MM.1S (cell line): ENCODE measurements around the gene SDHB.
"Not testable (repeated sequence)": the region's sequence is repeated elsewhere in the genome, so short reads cannot be mapped to it uniquely, and the experiment has no call there.

Experiments used
- DNase-seq: peaks from one replicate; pipeline ENCODE4 v3.0.0-alpha.2; 2015
- H2AFZ ChIP-seq: fragments of 300-600 bp; sonication (generic); 2 replicates; pipeline ENCODE4 v1.6.0; 2016; ENCODE audit warnings: antibody characterized with exemption, low read length
- H3F3A ChIP-seq: fragments of 300-600 bp; sonication (generic); 2 replicates; pipeline ENCODE4 v1.6.1; 2016; ENCODE audit warnings: mild to moderate bottlenecking, antibody characterized with exemption, low read length, moderate library complexity, mixed read lengths; ENCODE audit not compliant: insufficient read depth
- H3K27ac ChIP-seq: fragments of 300-600 bp; sonication (generic); 2 replicates; pipeline ENCODE4 v1.5.1; 2016; ENCODE audit warnings: mild to moderate bottlenecking, low read length
- H3K27me3 ChIP-seq: fragments of 300-600 bp; sonication (generic); replicated peaks from 2 replicates; pipeline ENCODE4 v1.6.0; 2016; ENCODE audit warnings: low read length; ENCODE audit not compliant: insufficient read depth
- H3K36me3 ChIP-seq: fragments of 300-600 bp; sonication (generic); replicated peaks from 2 replicates; pipeline ENCODE4 v1.6.1; 2016; ENCODE audit warnings: mild to moderate bottlenecking, low read length, mixed read lengths; ENCODE audit not compliant: insufficient read depth
- H3K4me1 ChIP-seq: fragments of 300-600 bp; sonication (generic); 2 replicates; pipeline ENCODE4 v1.6.1; 2016; ENCODE audit warnings: low read length, mixed read lengths
- H3K4me2 ChIP-seq: fragments of 300-600 bp; sonication (generic); 2 replicates; pipeline ENCODE4 v1.6.0; 2016; ENCODE audit warnings: low read depth, low read length
- H3K4me3 ChIP-seq: fragments of 300-600 bp; sonication (generic); 2 replicates; pipeline ENCODE4 v1.5.1; 2016; ENCODE audit warnings: low read length, mixed read lengths
- H3K79me2 ChIP-seq: fragments of 300-600 bp; sonication (generic); 2 replicates; pipeline ENCODE4 v1.6.1; 2016; ENCODE audit warnings: mixed run types, low read length, mixed read lengths
- H3K9ac ChIP-seq: fragments of 300-600 bp; sonication (generic); 2 replicates; pipeline ENCODE4 v1.6.1; 2016; ENCODE audit warnings: low read length, mixed read lengths
- H3K9me2 ChIP-seq: fragments of 300-600 bp; sonication (generic); replicated peaks from 2 replicates; pipeline ENCODE4 v1.6.1; 2016; ENCODE audit warnings: mild to moderate bottlenecking, low read length, mixed read lengths; ENCODE audit not compliant: insufficient read depth
- H3K9me3 ChIP-seq: fragments of 300-600 bp; sonication (generic); replicated peaks from 2 replicates; pipeline ENCODE4 v1.6.1; 2016; ENCODE audit warnings: mild to moderate bottlenecking, low read length, mixed read lengths; ENCODE audit not compliant: insufficient read depth
- H4K20me1 ChIP-seq: fragments of 300-600 bp; sonication (generic); 2 replicates; pipeline ENCODE4 v1.6.1; 2016; ENCODE audit warnings: mild to moderate bottlenecking, low read length, moderate library complexity, mixed read lengths; ENCODE audit not compliant: insufficient read depth
- EZH2 ChIP-seq: fragments of 300-600 bp; sonication (generic); optimal IDR thresholded peaks from 2 replicates; pipeline ENCODE3; 2017; ENCODE audit warnings: low read depth, mild to moderate bottlenecking, antibody characterized with exemption, low read length, mixed read lengths
- EZH2phosphoT487 ChIP-seq: fragments of 300-600 bp; sonication (generic); IDR thresholded peaks from 2 replicates; pipeline ENCODE4 v1.6.1; 2018; ENCODE audit warnings: antibody characterized with exemption, low read length
- TF ChIP-seq, protein P1 (sequence below): fragments of 300-600 bp; sonication (generic); IDR thresholded peaks from 2 replicates; pipeline ENCODE4 v1.5.1; 2016; ENCODE audit warnings: antibody characterized with exemption, low read length, mixed read lengths

Gene SDHB

DNA sequence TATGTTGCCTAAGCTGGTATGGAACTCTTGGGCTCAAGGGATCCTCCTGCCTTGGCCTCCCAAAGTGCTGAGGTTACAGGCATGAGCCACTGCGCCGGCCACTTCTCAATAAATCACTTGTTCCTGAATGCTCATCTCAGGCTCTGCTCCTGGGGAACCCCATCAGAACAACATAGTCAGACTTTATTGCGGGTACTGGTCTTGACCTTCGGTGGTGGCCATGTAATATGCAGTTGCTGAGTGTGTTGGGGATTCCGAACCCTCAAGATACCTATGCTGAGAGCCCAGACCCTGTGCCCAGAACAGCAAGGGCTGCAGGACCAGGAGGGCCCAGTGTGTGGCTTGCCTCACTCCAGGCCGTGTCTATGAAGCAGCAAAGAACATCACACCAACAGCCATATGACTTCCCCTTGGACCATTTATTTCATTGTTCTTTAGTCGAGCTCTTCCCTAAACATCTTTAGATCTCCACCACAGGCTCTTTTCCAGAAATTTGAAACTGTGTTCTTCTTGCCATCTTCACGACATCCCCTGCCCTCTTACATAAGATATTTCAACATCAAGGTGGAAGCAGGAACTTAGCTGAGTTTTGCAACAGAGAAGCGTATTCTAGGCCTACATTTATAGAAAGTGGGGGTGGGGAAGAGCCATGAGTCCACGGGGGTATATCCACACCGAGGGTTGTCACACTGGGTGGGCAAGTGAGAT is 12.7 kb upstream of the SDHB start:
- Histone ChIP-seq H4K20me1 (no peaks in the 10 kb centered on the region), H3K36me3 (no peaks in the 10 kb centered on the region), H3K9me2 (no peaks in the 10 kb centered on the region), H3K79me2 (no peaks in the 10 kb centered on the region), H2AFZ (no peak overlapping the region), H3K27ac (no peak overlapping the region), H3K4me2 (no peak overlapping the region), H3K4me1 (no peaks in the 10 kb centered on the region), H3K9me3 (no peaks in the 10 kb centered on the region), H3K27me3 (peaks cover 99% of the 10 kb centered on the region), H3F3A (no peaks in the 10 kb centered on the region), H3K4me3 (no peak overlapping the region), H3K9ac (no peak overlapping the region)
- no peak for DNase-seq
- TF ChIP-seq, protein P1, sequence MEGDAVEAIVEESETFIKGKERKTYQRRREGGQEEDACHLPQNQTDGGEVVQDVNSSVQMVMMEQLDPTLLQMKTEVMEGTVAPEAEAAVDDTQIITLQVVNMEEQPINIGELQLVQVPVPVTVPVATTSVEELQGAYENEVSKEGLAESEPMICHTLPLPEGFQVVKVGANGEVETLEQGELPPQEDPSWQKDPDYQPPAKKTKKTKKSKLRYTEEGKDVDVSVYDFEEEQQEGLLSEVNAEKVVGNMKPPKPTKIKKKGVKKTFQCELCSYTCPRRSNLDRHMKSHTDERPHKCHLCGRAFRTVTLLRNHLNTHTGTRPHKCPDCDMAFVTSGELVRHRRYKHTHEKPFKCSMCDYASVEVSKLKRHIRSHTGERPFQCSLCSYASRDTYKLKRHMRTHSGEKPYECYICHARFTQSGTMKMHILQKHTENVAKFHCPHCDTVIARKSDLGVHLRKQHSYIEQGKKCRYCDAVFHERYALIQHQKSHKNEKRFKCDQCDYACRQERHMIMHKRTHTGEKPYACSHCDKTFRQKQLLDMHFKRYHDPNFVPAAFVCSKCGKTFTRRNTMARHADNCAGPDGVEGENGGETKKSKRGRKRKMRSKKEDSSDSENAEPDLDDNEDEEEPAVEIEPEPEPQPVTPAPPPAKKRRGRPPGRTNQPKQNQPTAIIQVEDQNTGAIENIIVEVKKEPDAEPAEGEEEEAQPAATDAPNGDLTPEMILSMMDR, result no peak

DNA sequence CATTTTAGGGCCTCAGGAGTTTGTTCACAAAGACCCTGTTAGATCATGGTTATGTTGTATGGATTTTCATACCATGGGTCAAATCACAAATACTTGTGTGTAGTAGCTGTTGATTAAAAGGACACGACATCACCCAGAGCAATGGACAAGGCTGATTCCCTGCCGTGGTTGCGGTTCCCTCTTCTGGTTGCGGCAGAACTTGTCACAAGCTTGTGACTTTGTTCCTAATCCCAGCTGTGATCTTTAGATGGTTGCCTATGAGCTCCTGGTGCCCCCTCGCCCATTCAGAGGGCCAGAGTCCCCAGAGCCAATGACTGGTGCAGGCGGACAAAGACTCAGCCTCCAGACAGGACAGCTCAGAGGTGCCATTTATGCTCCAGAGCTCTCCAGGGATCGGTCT is 11.8 kb upstream of the SDHB start:
- peaks cover 97% of the 10 kb centered on the region for H3K27me3 ChIP-seq
- H3K27ac ChIP-seq, result no peak overlapping the region
- no peak for DNase-seq
- no peaks in the 10 kb centered on the region for H3K36me3 ChIP-seq
- no peaks in the 10 kb centered on the region for H3K9me3 ChIP-seq
- no peaks in the 10 kb centered on the region for H3F3A ChIP-seq
- no peak overlapping the region for H3K4me2 ChIP-seq
- no peak overlapping the region for H2AFZ ChIP-seq
- no peak for TF ChIP-seq EZH2
- TF ChIP-seq, protein P1, result no peak
- no peak for TF ChIP-seq EZH2phosphoT487
- H3K79me2 ChIP-seq, result no peaks in the 10 kb centered on the region
- no peaks in the 10 kb centered on the region for H3K9me2 ChIP-seq
- no peaks in the 10 kb centered on the region for H4K20me1 ChIP-seq
- no peaks in the 10 kb centered on the region for H3K4me1 ChIP-seq
- no peak overlapping the region for H3K4me3 ChIP-seq
- H3K9ac ChIP-seq, result no peak overlapping the region

DNA sequence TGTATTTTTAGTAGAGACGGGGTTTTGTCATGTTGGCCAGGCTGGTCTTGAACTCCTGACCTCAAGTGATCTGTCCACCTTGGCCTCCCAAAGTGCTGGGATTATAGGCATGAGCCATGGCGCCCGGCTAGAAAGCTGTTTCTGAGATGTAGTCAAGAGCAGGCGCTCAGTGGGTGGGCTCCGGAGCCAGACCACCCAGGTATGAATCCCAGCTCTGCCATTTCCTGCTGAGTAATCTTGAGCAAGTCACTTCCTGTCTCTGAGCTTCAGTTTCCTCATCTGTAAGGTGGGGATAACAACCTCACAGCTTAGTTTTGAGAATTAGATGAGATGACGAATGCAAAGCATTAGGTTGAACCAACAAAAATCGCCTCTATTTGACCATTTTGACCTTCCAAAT is 8.9 kb upstream of the SDHB start:
- H4K20me1 ChIP-seq, DNase-seq, H2AFZ ChIP-seq, H3K9ac ChIP-seq, H3K4me1 ChIP-seq, H3F3A ChIP-seq, H3K27ac ChIP-seq, H3K9me3 ChIP-seq, H3K36me3 ChIP-seq, H3K4me2 ChIP-seq, H3K79me2 ChIP-seq, H3K4me3 ChIP-seq, H3K9me2 ChIP-seq: not testable (repeated sequence)
- peaks cover 94% of the 10 kb centered on the region for H3K27me3 ChIP-seq

DNA sequence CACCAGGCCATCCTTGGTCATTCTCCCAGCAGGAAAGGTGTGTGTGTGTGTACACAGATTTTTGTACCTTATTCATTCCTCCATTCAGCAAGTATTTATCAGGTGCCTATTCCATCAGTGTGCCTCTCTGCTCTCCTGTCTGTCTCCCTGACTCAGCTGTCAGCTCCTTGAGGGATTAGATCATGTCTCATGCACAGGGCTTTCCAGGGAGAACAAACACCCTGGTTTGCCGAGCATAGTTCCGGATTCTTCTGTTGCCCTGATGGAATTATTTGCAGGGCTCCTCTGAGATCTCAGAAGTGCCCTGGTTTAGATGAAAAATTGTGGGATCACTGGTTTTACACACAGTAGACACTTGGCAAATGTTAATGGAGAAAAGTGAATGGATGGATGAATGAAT is 8.1 kb upstream of the SDHB start:
- H3K27ac ChIP-seq, result no peak overlapping the region
- no peaks in the 10 kb centered on the region for H3F3A ChIP-seq
- H3K36me3 ChIP-seq, result no peaks in the 10 kb centered on the region
- H3K9me3 ChIP-seq, result no peaks in the 10 kb centered on the region
- no peaks in the 10 kb centered on the region for H3K4me1 ChIP-seq
- no peak for DNase-seq
- H2AFZ ChIP-seq, result no peak overlapping the region
- H3K4me3 ChIP-seq, result no peak overlapping the region
- peaks cover 94% of the 10 kb centered on the region for H3K27me3 ChIP-seq
- no peak overlapping the region for H3K9ac ChIP-seq
- H3K79me2 ChIP-seq, result no peaks in the 10 kb centered on the region
- no peaks in the 10 kb centered on the region for H4K20me1 ChIP-seq
- no peak overlapping the region for H3K4me2 ChIP-seq
- no peaks in the 10 kb centered on the region for H3K9me2 ChIP-seq
- TF ChIP-seq EZH2 (no peak), EZH2phosphoT487 (no peak)
- TF ChIP-seq, protein P1, result no peak
